GM21529 (cell line): ENCODE data around the gene ACAD11.
"Not testable (repeated sequence)": the region's sequence is repeated elsewhere in the genome, so short reads cannot be mapped to it uniquely, and the experiment has no call there.

Experiments
- ATAC-seq: cut with Tn5 transposase; IDR thresholded peaks from one replicate; pipeline ENCODE4 v1.9.1; 2021; ENCODE audit not compliant: unreplicated experiment

ACAD11 gene

DNA sequence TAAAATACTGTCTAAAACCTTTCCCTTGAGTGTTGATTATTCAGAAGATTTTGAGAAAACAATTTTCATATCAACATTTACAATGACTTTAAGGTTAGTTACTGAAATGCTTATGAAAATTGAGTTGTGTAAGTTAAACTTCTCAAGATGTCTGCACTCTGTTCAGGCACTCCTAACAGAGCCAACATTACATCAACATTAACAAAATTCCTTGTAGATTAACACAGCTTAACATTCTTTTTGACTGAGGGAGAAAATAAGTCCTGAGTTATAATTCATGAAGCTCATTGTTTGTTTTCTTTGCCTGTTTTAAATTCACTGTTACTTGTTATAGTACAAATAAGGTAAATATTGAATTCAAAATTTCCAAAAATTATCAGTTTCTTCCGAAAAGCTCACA, 53.5 kb downstream of the ACAD11 start:
- no peak for ATAC-seq

DNA sequence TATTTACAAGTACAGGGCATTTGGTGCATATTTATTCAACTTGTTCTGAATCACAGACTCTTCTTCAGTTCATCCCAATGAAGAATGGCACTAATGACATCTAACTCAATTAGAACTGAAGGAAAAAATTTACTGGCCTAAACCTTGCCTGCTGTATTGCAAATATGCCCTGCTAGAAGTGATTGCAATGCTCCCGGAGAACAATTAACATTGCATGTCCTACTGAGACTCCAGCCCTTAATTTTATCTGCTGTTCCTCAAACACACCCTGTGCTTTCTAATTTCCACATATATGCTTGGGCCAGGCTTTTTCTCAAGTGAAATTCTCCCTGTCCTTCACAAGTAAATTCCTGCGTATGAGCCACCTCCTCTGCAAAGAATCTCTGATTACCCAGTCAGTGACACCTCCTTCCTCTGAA, 54.2 kb downstream of the ACAD11 start:
- ATAC-seq = no peak

DNA sequence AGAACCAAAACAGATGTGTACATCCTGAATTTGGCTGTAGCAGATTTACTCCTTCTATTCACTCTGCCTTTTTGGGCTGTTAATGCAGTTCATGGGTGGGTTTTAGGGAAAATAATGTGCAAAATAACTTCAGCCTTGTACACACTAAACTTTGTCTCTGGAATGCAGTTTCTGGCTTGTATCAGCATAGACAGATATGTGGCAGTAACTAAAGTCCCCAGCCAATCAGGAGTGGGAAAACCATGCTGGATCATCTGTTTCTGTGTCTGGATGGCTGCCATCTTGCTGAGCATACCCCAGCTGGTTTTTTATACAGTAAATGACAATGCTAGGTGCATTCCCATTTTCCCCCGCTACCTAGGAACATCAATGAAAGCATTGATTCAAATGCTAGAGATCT, 59.0 kb downstream of the ACAD11 start:
- not testable (repeated sequence) for ATAC-seq

DNA sequence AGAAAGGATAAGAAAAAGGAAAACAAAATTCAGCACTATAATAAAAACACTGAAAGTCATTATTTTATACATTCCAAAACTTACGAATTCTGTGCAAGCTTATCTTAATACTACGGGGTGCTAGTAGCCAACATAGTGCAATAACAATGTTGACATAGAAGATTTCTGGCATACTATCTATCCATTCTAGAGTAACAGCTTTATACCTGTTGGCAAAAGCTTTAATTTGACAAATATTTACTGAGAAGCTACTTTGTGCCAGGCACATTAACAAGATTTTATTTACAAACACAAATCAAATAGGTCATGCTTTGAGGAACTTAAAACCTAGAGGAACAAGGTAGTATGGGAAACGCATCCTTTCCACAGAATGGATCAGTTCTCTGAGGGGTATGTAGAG, 61.4 kb downstream of the ACAD11 start:
- no peak for ATAC-seq

DNA sequence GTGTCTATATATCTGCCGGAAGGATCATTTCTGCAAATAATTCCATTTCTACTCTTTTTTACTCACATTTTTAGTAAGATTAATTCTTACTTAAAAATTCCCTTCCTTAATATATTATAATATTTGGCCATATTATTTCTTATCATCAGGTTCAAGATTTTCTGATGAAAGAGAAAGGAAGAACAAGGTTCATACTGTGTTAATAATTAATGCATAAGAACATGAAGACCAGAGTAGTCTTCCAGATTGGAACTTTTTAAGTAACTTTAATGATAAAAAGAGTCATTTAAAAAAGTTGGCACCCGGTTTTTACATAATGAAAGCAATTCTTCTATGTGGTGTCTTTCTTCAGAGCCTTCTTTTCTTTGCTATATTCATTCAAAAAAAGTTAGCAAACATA, 61.9 kb downstream of the ACAD11 start:
- no peak for ATAC-seq

DNA sequence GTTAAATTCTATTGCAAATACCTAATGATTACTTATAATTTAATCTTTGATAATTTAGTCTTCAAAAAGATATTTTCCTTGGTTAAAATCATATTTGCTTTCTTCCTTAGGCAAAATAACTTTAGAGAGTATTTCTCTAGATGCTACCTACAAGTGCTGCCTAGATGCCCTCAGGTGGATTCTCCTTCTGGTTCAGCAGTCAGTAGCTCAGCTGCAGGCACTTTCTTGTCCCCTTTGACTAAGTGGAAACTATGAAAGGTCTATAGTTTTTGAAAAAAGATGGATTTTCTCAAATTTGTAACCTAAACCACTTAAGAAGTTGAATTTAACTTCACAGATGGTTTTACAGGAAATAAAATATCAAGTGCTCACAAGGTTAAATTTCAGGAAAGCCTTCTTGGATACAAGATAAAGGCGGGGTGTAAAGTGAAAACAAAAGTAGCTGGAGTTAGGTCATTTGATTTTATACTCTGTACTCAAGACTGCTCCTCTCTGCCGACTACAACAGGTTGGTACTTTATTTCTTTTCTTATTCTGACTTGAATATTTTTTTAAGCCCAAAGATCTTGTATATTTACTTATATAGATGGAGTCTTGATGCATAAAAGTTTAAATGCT, 62.7 kb downstream of the ACAD11 start, which contains the start of gene ACKR4:
Gene ACKR4, plus strand, starts transcription at position 455 of the 618 bp plus-strand sequence. CDS start 3,128 bp downstream, outside the sequence.
- ATAC-seq = no peak

DNA sequence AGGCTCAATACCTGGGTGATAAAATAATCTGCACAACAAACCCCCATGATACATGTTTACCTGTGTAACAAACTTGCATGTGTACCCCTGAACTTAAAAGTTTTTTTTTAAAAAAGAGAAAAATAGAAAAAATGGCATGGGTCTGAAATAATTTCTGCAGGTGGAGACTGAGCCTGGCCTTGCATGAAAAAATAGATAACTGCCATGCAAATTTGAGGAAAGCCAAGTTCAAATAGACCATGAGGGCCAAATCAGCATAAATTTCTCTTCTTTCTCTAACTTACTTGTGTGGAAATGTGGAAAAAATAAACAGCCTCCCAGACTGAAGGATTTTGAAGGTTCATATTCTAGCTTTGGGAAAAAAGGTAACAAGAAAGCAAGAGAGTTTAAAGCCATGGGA, 63.3 kb downstream of the ACAD11 start:
- no peak for ATAC-seq

DNA sequence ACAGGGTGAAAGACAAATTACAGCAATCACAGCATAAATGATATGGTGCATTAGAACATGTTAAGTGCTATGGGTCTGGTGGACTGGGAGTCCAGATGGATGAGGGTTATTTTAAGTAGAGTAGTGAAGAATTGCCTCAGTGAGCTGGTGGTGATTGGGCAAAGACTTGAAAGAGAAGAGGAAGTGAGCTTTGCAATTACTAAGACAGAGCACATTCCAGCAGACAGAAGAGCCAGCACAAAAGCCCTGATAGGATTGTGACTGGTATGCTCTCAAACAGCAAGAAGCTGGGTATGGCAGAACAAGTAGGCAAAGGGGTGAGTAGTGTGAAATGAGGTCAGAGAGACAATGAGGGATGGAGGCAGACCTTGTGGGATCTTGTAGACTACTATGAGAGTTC, 64.6 kb downstream of the ACAD11 start:
- no peak for ATAC-seq

DNA sequence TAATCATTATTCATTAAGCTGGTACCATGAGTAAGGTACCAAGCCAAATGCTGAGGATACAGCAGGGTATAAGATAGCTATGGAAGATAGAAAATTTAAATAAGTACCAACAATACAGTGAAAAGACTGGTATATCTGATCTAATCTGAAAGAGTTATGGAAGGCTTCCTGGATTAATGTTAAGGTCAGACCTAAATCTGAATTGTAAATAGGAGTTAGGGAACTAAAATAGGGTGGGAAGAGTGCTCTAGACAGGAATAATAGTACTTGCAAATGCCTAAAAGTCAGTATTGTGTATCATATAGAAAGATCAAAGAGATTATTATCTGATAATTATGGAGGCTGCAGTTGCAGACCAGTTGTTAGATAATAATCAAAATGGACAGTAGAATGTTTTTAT, 65.1 kb downstream of the ACAD11 start:
- ATAC-seq = no peak

DNA sequence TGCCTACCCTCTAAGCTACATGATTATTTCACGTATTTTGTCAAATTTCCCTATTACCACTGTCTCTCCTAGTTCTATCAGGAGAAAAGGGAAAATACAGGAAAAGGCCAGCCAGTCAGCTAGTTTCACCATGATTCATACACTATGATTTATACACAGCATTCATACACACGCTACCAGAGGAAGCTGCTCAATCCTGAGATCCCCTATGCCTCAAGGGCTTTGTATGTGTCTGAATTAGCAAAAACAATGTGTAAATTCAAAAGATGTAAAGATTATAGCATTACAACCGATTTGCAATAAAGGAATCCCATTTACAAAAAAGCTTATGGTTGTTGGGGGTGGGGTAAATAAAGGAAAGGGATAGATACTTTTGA, 65.7 kb downstream of the ACAD11 start:
- ATAC-seq = no peak

DNA sequence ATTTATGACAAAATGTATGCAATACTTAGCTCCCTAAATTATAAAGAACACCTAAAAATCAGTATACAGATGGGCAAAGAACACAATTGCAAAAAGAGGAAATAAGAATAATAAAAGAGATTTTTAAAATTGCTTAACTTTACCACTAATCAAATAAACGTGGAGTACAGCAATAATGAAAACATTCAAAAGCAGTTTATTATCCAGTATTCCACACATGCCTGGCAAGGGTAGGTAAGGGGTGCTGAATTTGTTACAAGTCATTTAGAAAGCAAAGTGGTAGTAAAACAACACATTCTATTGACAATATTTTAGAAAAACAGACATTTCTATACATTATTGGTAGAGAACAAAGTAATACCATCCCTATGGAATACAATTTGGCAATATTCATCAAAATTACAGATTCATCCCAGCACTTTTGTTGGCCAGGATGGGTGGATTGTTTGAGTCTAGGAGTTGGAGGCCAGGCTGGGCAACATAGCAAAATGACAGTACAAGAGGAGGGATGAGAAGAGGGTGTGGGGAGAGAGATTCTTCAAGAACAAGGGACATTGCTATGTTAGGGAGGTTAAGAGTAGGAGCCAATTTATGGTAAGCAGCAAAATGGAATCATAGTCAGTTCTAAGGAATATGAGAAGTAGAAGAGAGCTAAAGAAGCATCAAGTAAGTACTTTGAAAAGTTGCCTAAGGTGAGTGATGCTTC, 66.2 kb downstream of the ACAD11 start:
- no peak for ATAC-seq

DNA sequence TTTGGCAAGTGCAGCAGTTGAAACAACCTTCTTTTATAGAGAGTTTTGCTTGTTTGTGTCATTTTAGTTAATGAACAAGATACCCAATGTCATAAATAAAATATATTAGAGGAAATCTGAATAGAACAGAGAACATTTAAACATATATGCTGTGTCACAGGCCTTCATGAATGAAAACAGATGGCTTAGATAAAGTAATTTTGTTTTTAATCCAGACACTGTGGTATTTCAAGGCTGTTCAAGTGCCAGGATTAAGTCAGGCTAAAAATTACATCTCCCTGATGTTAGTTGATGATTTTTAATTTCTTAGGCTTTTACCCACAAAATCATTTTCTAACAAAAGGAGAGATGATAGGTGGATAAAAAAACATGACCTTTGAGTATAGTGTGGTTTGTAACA, 67.4 kb downstream of the ACAD11 start:
- no peak for ATAC-seq

DNA sequence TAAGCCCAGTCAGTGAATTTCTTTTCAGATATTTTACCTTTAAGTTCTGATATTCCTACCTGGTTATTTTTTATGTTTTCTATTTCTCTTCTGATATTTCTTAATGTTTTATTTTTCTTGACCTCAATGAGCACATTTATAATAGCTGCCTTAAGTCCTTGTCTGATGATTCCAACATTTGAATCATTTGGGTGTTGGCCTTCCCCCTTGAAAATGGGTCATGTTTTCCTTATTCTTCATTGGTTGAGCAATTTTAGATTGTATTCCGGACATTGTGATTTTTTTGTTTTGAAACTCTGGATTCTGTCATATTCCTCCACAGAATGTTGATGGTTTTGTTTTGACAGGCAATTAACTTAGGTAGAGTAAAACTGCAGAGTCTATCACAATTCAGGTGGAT, 72.2 kb downstream of the ACAD11 start:
- no peak for ATAC-seq

DNA sequence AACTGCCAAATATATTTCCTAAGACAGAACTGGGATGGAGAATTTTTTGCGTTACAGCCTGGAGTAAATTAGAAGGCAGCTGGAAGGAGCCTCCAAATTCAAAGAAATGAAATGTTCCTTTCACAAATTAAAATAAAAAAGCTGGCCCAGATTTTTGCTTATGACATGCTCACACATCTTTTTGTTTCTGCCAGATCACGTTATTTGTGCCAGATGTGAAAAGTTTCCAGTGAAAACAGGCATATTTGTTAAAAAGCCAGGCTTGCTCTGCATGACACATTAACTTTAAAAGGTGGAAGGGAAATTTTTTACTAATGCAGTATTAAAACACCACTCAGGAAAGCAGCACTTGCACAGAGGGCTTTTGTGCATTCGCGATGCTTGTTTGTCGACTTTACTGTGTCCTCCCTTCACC, 85.8 kb downstream of the ACAD11 start:
- no peak for ATAC-seq

DNA sequence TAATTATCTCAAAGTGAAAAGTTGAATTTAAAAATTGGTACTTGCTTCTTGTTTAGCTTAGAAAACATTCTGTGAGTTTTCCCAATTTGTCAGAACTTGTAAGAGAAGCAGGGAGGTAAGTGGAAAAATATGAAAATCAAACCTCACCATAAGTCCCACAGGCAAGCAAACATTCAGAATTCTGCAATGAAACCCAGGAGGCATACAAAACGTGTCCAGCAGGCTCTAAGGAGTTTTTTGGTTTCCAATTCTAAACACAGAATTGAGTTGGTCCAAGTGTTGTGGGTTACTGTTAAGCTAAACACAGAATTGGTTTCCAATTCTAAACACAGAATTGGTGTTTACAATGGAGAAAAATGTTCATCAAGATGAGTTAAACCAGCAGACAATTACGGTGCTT, 89.6 kb downstream of the ACAD11 start:
- ATAC-seq = no peak

DNA sequence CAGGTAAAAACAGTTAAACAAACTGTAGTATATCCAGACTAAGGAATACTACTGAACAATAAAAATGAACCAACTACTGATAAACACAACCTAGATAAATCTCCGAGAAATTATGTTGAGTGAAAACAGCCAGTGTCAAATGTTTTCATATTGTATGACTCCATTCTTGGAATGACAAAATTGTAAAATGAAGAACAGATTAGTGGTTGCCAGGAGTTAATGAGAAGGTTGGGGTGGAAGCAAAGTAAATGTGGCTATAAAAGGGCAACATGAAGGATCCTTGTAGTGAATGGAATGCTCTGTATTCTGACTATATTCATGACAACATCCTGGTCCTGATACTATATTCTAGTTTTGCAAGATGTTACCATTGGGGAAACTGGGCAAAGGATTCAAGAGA, 90.0 kb downstream of the ACAD11 start:
- no peak for ATAC-seq

DNA sequence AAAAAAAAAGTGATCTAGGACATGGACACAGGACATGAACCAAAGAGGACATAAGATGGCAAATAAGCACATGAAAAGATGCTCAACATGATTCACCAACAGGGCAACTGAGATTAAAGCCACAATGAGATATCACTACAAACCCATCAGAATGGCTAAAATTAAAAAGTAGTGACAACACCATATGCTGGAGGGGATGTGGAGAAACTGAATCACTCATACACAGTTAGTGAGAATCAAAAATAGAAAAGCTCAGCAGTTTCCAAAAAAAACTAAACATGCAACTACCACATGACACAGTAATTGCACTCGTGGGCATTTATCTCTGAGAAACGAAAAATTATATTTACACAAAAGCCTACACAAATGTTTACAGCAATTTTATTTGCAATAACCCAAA, 90.5 kb downstream of the ACAD11 start:
- ATAC-seq = no peak

DNA sequence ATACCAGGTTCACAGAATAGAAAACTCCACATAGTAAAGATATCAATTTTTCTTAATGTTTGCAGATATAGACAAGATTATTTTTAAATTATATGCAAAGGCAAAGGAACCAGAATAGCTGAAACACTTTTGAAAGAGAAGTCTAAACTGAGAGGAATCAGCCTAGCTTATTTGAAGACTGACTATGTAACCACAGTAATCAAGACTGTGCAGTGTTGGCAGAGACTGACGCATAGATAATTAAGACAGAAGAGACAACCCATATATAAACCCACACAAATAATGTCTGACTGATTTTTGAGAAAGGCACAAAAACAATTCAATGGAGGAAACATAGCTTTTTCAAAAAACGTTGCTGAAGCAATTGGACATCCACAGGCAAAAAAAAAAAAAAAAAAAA, 91.2 kb downstream of the ACAD11 start:
- ATAC-seq = no peak

DNA sequence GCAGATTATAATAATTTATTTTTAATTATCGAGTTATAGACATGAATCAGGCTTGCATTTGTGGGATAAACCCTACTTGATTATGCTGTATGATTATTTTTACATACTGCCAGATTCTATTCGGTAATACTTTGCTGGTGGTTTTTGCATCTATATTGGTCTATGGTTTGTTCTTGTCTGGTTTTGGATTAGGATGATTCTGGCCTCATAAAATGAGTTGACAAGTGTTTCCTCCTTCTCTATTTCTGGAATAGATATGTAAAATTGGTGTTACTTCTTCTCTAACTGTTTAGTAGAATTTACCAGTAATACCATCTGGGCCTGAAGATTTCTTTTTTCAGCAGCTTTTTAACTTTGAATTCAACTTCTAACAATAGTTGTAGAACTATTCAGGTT, 95.5 kb downstream of the ACAD11 start:
- ATAC-seq = no peak

DNA sequence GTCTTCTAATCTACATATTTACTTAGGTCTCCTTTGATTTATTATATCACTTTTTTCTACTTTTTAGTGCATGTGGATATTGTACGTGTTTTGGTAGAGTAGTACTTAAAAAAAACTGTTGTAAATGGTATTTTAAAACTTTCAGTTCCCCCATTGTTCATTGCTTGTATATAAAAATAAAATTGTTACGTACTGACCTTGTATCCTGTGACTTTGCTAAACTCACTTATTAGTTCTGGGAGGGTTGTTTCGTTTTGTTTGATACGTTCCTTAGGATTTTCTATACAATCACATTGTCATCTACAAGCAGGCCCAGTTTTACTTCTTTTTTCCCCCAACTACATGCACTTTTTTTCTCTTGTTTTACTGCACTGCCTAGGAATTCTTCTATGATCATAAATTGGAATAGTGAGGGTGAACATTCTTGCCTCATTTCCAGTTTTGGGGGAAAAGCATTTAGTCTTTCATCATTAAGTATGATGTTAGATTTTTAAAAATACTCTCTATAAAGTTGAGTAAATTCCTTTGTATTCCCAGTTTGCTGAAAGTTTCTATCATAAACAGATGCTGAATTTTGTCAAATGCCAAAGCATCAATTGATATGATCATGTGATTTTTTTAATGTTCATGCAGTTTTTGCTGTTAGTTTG, 96.1 kb downstream of the ACAD11 start:
- ATAC-seq = no peak

DNA sequence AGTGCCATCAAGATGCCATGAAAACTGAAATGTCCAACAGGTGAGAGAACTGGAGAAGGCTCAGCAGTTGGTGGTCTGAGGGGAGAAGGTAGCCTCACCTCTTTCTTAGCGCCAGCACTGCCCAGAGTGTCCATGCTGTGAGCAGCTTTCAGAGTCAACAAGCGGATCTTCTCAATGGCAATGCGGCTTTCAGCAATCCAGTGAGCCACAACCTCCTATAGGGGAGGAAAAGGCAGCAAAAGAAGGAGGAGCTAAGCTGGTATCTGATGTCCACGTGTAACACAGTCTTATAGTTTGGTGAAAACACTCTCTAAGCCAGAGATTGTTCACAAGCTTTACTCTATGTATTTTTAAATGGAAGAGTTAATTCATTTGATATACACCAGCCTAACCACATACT, 98.6 kb downstream of the ACAD11 start:
- no peak for ATAC-seq

DNA sequence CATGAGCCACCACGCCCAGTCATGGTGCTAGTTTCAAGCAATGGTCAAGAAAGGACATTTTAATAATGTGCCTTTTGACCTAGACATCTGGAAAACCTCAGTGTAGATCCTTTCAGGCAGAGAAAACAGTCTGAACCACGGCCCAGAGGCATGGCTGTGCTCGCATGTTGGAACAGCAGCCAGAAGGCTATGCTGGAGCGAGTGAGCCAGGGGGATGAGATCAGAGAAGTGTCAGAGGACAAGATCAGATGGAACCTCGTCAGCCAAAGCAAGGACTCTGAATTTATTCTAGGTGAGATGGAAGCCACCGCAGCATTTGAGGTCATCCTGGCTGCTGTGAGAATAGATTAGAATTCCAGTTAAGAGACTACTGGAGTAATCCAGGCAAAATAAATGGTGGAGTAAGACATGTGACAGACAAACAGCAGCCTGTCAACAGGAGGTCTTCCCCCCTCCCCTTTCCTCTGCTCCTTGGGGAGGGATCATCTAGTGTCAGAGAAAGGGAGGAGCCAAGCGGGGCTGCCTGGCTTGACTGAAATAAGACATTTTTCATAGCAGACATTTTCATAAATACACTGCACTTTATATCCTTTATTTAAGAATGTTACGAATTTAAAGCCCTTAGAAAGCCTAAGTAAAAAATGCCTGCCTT, 103.0 kb downstream of the ACAD11 start:
- ATAC-seq = no peak
